GM19328 (cell line): Measurements from ENCODE around the gene MECP2.
A peak's percentile ranks its signal among the peaks of the same experiment; 100 is the strongest.
"Not testable (repeated sequence)": the region's sequence is repeated elsewhere in the genome, so short reads cannot be mapped to it uniquely, and the experiment has no call there.

Source experiments
- ATAC-seq: cut with Tn5 transposase; IDR thresholded peaks from one replicate; pipeline ENCODE4 v1.9.1; 2021; ENCODE audit warnings: mild to moderate bottlenecking, moderate library complexity; ENCODE audit not compliant: unreplicated experiment

MECP2 gene

GRCh38 chrX:154097589-154098541 lies at the start of gene MECP2:
TSS of gene MECP2 (minus strand) at chrX:154097717.
- peak; percentile 68 for ATAC-seq

GRCh38 chrX:154144010-154144409 lies 46.5 kb upstream of the MECP2 start, which contains the start of gene OPN1LW:
TSS of gene OPN1LW (plus strand) at chrX:154144243. CDS start at chrX:154144284, 41 bp downstream.
- ATAC-seq = not testable (repeated sequence)

DNA sequence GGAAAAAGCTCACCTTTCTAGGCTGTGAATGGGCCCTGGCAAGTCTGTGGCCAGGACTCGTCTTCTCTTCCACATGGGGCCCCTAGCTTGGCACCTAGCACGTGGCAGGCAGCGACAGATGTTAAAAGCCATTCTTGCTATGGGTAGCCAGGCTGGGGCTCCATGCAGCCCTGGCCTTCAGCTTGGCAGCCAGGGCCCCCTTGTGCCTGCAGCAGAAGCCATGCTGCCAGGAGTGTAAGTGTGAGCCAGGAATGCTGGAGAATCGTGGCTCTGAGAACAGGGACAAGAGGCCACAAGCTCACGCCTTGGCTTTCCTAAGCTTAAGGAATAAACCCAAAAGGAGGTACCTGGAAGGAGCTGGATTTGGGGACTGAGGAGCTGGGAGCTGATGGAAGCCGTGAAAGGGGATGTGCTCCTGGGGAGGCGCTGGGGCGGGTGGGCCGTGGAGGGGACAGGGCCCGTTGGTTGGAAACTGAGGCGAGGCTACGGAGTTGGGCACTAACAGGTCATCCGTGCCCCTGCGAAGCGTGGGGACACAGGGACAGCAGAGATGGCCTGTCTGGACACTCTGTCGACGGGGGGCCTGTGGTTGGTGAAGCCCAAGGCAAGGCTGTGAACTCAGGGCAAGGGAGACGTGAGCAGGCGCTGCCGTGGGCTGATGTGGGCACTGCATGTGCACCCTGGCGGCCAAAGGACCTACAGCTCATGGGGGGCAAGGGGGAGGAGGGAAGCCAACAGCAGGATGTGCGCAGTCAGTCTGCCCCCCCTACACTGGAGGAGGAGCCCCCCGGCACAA lies 45.6 kb upstream of the MECP2 start:
- ATAC-seq = no peak

DNA sequence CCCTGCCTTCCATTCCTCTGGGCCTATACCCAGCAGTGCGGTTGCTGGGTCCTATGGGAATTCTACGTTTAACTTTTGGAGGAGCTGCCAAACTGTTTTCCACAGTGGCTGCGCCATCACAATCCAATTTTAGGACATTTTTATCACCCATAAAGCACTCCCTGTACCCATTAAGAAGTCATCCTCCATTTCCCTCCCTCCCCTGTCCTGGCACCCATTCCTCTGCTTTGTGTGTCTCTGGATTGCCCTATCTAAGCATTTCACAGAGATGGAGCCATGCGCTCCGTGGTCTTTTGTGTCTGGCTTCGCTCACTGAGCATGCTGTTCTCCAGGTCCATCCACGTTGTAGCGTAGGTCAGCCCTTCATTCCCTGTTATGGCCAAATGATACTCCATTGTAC lies 44.9 kb upstream of the MECP2 start:
- ATAC-seq = no peak

DNA sequence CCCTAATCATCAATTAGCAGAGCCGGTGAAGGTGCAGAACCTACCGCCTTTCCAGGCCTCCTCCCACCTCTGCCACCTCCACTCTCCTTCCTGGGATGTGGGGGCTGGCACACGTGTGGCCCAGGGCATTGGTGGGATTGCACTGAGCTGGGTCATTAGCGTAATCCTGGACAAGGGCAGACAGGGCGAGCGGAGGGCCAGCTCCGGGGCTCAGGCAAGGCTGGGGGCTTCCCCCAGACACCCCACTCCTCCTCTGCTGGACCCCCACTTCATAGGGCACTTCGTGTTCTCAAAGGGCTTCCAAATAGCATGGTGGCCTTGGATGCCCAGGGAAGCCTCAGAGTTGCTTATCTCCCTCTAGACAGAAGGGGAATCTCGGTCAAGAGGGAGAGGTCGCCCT lies 43.2 kb upstream of the MECP2 start:
- no peak for ATAC-seq

DNA sequence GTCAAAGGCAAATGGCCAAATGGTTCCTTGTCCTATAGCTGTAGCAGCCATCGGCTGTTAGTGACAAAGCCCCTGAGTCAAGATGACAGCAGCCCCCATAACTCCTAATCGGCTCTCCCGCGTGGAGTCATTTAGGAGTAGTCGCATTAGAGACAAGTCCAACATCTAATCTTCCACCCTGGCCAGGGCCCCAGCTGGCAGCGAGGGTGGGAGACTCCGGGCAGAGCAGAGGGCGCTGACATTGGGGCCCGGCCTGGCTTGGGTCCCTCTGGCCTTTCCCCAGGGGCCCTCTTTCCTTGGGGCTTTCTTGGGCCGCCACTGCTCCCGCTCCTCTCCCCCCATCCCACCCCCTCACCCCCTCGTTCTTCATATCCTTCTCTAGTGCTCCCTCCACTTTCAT lies 42.7 kb upstream of the MECP2 start:
- no peak for ATAC-seq

- no peak for ATAC-seq
These were observed 41.3 kb upstream of the MECP2 start for GRCh38 chrX:154138857-154139256.

DNA sequence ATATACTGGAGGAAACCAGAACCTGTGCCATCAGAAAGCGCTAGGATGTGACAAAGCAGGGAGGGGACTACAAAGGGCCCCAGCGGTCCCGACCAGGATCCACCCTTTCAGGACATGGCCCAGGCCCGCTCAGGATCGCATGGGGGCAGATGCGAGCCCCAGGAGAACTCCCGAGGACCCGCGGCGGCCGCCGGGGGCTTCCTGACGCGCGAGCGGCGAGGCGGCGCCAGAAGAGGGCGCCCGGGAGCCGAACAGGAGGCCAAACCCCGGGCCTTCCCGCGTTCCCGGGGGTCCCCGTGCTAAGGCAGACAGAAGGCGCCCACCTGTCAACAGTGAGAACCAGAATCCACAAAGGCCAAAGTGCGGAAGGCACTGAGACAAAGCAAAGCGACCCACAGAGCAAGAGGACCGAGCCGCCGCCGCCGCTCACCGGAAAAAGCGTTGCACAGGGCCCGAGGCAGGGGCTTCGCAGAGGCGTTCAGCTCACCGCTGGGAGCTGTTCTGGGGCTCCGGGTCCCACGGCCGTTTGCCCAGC lies 39.2 kb upstream of the MECP2 start:
- no peak for ATAC-seq

GRCh38 chrX:154135458-154136229 lies 38.1 kb upstream of the MECP2 start:
- ATAC-seq = no peak

GRCh38 chrX:154132366-154132765 lies 34.8 kb upstream of the MECP2 start:
- no peak for ATAC-seq

DNA sequence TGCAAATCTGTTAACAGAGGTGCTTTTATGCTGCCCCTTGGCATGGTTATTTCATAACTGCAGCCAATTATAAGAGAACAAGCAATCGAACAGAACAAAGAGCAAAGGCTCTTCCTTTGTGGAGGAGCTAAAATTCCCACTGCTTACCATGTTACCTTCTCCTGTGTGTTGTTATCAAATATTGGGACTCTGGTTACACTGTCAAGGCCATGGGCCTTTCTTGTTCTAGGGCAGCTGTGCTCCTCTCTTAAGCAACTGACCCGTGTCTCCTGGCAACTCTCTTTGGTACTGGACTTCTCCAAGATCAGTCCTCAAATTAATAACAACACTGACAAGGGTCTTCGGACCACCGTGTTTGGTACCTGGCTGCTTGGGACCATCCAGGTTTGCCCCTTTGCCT lies 34.4 kb upstream of the MECP2 start:
- no peak for ATAC-seq

- no peak for ATAC-seq
These were observed 28.6 kb upstream of the MECP2 start for GRCh38 chrX:154126101-154126500.

GRCh38 chrX:154125391-154126040 lies 28.0 kb upstream of the MECP2 start:
- ATAC-seq = no peak

DNA sequence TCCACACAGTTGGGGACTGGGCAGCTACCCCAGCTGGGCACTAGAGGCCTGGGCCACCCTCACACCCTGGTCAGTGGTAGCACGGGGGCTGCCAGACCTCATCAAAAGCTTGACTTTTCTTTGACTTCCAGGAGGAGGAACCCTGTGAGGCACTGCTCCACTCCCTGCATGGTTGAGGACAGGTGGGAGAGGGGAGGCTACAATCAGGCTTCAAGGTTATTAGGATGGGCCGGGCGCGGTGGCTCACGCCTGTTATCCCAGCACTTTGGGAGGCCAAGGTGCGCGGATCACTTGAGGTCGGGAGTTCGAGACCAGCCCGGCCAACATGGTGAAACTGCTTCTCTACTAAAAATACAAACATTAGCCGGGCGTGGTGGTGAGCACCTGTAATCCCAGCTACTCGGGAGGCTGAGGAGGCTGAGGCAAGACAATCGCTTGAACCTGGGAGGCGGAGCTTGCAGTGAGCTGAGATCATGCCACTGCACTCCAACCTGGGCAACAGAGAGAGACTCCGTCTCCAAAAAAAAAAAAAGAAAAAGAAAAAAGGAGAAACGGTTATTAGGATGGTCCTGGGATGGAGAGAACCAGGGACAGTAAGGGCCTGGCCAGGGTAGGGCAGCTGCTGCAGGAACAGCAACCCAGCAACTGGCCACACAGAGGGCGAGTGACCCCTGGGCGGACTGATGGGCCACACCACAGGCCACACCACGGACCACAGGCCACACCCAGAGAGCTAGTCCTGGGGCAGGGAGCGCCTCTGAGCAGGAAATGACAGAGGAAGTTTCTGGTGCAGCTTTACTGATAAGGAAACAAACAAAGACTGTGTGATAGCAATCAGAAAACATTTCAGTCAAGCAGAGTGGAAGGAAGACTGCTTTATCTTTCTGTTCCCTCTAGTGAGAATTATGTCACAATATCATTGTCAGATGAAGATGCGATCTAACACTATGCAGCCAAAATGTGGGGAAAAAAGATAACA lies 26.0 kb upstream of the MECP2 start:
- no peak for ATAC-seq

DNA sequence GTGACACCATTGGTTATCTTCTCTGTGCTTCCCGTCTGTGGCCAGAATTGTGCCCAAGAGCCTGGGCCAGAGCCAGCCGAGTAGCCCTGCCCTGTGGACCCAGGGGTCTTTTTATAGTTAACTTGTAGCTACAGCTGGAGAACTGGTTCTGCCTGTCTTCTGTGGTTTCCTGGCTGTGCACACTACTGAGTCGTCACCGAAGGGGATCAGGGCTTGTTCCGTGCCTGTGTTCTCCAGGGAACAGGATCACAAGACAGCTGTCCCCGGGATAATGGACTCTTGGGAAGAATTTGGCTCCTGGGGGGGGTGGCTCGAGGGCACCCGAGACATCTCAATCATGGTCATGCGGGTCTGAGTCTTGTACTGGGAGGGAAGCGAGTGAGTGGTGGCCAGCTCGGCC lies 24.4 kb upstream of the MECP2 start:
- ATAC-seq = no peak

- ATAC-seq = no peak
These were observed 23.7 kb upstream of the MECP2 start for GRCh38 chrX:154121207-154121606.

DNA sequence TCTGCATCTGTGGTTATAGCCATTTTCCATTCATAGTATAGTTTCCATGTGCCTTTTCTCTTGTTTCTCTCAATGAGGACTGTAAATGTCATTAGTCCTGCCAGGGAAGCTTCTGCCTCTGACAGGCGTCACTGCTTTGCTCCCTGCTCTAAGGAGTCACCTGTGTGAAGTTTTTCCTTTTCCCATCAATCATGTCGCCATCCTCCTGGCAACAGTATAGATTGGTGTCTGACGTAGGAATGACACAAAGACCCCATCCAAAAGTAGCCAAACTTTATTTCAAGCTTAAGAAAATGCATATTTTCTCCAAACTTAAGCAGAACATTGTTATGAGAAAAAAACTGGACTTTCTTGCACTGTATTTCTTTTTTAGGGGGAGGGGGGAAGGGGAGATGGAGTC lies 23.1 kb upstream of the MECP2 start:
- ATAC-seq = no peak

DNA sequence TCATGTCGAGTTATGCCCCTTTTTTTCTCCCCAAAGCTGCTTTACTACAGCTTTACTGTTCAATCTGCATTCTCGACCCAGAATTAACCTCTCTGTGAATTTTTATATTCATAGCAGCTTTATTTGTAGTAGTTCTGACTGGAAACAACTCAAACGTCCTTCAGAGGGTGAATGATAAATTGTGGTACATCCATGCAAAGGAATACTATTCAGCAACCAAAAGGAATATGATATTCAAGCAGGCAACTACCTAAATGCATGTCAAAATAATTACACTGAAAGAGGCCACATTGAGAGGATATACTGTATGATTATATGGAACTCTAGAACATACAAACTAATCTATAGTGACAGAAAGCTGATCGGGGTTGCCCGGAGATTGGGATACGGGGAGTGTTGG lies 20.0 kb upstream of the MECP2 start:
- no peak for ATAC-seq
